Measurements from ENCODE around the gene NPTXR.

The NPTXR gene

DNA sequence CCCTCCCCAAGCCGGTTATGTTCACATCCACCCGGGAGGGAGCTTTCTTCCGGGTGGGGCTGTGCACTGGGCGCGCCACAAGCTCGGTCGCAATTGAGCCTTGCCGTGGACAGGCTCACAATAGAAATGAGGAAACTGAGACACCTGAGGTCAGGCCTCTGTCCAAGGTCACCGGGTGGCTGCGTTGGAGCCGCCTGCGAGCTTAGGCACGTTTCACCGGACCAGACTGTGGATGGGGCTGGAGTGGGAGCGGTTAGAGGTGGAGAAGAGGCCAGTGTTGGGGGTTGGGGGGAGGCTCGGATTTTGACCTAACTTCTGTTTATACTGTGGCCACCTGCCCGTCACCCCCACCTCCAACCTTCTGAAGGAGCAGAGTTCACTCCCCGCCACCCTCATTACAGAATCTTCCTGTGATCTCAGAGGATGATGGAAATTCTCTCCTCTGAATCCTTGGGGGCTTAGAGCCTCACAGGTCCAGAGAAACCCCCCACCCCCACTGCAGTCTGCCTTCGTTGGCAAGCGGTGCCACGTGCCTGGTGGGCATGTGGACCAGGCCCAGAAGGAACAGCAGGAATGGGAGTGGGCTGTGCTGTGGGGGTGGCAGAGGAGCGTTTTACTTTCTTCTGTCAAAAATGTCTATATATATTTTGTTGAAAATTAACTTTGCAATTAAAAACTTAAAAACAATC is 631 bp upstream of the NPTXR start:
- TF ChIP-seq, protein P1, sequence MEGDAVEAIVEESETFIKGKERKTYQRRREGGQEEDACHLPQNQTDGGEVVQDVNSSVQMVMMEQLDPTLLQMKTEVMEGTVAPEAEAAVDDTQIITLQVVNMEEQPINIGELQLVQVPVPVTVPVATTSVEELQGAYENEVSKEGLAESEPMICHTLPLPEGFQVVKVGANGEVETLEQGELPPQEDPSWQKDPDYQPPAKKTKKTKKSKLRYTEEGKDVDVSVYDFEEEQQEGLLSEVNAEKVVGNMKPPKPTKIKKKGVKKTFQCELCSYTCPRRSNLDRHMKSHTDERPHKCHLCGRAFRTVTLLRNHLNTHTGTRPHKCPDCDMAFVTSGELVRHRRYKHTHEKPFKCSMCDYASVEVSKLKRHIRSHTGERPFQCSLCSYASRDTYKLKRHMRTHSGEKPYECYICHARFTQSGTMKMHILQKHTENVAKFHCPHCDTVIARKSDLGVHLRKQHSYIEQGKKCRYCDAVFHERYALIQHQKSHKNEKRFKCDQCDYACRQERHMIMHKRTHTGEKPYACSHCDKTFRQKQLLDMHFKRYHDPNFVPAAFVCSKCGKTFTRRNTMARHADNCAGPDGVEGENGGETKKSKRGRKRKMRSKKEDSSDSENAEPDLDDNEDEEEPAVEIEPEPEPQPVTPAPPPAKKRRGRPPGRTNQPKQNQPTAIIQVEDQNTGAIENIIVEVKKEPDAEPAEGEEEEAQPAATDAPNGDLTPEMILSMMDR (IDR thresholded peaks at IDR 0.05; ENCODE audit: low read depth, low read length, missing control alignments) = no peak
- H3K4me3 ChIP-seq (replicated peaks; ENCODE audit: low read depth, low read length) = no peak overlapping the region
- DNase-seq (ENCODE audit: extremely low read depth, low read depth) = no peak

DNA sequence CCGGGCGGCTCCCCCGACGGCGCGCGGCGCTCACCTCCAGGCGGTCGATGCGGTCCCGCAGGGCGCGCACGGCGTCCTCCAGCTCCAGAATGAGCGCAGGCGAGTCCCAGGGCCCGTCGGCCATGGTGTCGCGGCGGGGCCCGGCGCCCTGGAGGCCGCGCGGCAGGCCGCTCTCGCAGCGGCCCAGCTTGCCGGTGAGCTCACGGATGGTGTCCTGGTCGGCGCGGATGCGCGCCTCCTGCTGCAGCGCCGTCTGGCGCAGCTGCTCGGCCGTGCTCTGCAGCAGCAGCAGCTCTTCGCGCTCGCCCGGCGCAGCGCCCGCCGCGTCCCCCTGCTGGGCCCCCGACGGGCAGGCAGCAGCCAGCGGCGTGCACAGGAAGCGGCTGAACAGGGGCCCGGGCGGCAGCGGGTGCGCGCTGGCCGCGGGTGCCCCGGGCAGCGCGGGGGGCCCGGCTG is 599 bp downstream of the NPTXR start:
- no peak for DNase-seq (ENCODE audit: extremely low read depth, low read depth)
- TF ChIP-seq, protein P1 (IDR thresholded peaks at IDR 0.05; ENCODE audit: low read depth, low read length, missing control alignments) = no peak
- H3K4me3 ChIP-seq (replicated peaks; ENCODE audit: low read depth, low read length) = no peak overlapping the region

DNA sequence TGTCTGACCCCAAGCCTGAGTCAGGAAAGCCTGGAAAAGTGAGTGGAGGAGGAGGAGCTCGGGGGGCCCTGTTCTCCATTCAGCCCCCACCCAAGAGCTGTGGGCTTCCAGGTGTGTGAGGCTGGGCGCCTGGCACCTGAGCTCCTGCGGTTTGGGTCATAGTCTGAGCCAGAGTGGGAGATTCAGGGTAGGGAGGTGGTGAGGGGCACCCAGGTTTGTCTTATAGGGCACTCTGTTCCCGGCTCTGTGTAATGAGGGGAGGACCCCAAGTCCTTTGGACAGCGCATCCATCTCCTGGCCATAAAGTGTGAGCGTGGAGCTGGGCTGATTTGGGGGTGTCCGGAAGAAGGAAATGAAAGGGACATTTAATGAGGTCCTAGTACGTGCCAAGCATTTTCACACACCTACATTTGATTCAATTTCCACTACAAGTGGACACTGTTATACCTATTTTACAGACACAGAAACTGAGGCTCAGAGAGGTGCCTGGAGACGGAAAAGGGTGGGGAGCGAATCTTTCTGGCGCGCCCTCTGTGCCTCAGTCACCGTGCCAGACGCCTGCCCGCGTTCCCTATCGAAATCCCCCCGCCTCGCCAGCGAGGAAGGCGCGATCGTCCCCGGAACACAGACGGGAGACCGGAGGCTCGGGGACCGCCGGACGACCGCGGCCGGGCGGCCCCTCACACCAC is 1.2 kb downstream of the NPTXR start:
- H3K4me3 ChIP-seq (replicated peaks; ENCODE audit: low read depth, low read length) = no peak overlapping the region
- no peak for DNase-seq (ENCODE audit: extremely low read depth, low read depth)
- TF ChIP-seq, protein P1 (IDR thresholded peaks at IDR 0.05; ENCODE audit: low read depth, low read length, missing control alignments) = no peak

DNA sequence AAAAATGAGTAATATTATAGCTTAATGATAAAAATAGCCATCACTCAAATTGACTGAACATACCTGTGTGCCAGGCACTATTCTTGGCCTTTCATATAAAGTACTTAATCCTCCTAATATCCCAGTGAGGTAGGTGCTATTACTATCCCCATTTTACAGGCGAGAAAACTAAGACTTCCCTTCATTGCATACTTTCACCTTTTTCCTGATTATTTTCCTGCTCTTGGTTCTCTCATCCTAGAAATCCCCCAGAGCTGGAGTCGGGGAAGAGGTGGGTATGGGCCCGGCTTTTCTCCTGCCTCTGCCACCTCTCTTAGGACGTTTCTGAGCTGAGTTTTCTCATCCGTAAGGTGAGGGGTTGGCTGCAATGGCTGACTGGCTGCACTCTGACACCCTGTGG is 2.2 kb downstream of the NPTXR start:
- no peak overlapping the region for H3K4me3 ChIP-seq (replicated peaks; ENCODE audit: low read depth, low read length)
- TF ChIP-seq, protein P1 (IDR thresholded peaks at IDR 0.05; ENCODE audit: low read depth, low read length, missing control alignments) = no peak
- no peak for DNase-seq (ENCODE audit: extremely low read depth, low read depth)

DNA sequence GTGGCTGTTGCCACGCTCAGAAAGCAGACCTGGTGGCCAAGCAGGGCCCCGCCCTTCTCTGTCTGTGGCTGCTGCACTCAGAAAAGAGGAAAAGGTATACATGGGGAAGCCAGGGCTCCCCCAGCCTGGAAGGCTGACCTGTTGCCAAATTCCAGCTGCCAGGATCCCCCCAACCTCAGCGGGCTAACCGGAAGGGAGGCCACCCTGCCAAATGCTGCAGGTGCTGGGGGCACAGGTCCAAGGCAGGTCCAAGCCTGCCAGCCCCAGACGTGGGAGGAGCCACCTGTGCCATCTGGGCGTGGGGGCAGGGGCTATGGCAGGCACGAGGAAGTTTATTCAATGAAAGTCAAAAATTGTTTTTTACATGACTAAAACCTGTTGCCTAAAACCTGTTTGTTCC is 2.6 kb downstream of the NPTXR start:
- TF ChIP-seq, protein P1 (IDR thresholded peaks at IDR 0.05; ENCODE audit: low read depth, low read length, missing control alignments) = no peak
- DNase-seq (ENCODE audit: extremely low read depth, low read depth) = no peak
- no peak overlapping the region for H3K4me3 ChIP-seq (replicated peaks; ENCODE audit: low read depth, low read length)

DNA sequence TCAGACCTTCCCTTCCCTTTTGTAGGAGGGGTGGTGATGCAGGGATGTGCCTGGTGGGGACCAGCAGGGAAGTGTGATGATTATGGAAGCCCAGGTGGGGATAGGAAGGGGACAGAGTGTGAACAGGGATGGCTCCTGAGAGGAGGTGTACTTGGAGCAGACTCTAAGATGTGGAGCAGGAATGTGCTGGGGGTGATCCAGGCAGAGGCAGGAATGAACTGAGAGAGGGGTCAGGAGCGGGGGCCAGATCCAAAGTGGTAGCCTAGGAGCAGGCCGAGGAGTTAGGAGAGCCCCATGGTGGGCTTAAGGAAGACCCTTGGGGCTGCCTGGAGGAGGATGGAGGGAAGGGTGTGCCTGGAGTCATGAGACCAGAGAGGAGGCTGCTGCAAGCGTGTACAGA is 3.7 kb downstream of the NPTXR start:
- TF ChIP-seq, protein P1 (IDR thresholded peaks at IDR 0.05; ENCODE audit: low read depth, low read length, missing control alignments) = no peak
- no peak overlapping the region for H3K4me3 ChIP-seq (replicated peaks; ENCODE audit: low read depth, low read length)
- DNase-seq (ENCODE audit: extremely low read depth, low read depth) = no peak
